NK-92 treated with Interleukin-12 subunit alpha and Interleukin-12 subunit beta, amount 100 ng/mL, for 24 hours (cell line): ENCODE measurements around the gene STH.
"Not testable (repeated sequence)": the region's sequence is repeated elsewhere in the genome, so short reads cannot be mapped to it uniquely, and the experiment has no call there.

Experiments
- DNase-seq: peaks from one replicate; lab custom pipeline; 2025; lab: John Stamatoyannopoulos, UW

STH gene

DNA sequence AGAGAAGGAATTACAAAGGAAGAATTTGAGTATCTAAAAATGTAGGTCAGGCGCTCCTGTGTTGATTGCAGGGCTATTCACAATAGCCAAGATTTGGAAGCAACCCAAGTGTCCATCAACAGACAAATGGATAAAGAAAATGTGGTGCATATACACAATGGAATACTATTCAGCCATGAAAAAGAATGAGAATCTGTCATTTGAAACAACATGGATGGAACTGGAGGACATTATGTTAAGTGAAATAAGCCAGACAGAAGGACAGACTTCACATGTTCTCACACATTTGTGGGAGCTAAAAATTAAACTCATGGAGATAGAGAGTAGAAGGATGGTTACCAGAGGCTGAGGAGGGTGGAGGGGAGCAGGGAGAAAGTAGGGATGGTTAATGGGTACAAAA lies 7.0 kb downstream of the STH start:
- DNase-seq: not testable (repeated sequence)

DNA sequence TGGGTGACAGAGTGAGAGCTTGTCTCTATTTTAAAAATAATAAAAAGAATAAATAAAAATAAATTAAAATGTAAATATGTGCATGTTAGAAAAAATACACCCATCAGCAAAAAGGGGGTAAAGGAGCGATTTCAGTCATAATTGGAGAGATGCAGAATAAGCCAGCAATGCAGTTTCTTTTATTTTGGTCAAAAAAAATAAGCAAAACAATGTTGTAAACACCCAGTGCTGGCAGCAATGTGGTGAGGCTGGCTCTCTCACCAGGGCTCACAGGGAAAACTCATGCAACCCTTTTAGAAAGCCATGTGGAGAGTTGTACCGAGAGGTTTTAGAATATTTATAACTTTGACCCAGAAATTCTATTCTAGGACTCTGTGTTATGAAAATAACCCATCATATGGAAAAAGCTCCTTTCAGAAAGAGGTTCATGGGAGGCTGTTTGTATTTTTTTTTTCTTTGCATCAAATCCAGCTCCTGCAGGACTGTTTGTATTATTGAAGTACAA lies 8.5 kb downstream of the STH start:
- no peak for DNase-seq

GRCh38 chr17:46008591-46008990 lies 9.5 kb downstream of the STH start:
- no peak for DNase-seq

DNA sequence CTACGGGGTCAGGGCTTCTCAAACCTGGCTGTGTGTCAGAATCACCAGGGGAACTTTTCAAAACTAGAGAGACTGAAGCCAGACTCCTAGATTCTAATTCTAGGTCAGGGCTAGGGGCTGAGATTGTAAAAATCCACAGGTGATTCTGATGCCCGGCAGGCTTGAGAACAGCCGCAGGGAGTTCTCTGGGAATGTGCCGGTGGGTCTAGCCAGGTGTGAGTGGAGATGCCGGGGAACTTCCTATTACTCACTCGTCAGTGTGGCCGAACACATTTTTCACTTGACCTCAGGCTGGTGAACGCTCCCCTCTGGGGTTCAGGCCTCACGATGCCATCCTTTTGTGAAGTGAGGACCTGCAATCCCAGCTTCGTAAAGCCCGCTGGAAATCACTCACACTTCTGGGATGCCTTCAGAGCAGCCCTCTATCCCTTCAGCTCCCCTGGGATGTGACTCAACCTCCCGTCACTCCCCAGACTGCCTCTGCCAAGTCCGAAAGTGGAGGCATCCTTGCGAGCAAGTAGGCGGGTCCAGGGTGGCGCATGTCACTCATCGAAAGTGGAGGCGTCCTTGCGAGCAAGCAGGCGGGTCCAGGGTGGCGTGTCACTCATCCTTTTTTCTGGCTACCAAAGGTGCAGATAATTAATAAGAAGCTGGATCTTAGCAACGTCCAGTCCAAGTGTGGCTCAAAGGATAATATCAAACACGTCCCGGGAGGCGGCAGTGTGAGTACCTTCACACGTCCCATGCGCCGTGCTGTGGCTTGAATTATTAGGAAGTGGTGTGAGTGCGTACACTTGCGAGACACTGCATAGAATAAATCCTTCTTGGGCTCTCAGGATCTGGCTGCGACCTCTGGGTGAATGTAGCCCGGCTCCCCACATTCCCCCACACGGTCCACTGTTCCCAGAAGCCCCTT lies 10.9 kb downstream of the STH start:
- DNase-seq: no peak

- DNase-seq: no peak
These were observed 11.6 kb downstream of the STH start for GRCh38 chr17:46010597-46011186.

- no peak for DNase-seq
These were observed 12.9 kb downstream of the STH start for GRCh38 chr17:46011711-46012505.

GRCh38 chr17:46012506-46013079 lies 13.5 kb downstream of the STH start:
- DNase-seq: no peak

DNA sequence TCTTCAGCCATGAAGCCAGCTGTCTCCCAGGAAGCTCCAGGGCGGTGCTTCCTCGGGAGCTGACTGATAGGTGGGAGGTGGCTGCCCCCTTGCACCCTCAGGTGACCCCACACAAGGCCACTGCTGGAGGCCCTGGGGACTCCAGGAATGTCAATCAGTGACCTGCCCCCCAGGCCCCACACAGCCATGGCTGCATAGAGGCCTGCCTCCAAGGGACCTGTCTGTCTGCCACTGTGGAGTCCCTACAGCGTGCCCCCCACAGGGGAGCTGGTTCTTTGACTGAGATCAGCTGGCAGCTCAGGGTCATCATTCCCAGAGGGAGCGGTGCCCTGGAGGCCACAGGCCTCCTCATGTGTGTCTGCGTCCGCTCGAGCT lies 14.1 kb downstream of the STH start:
- DNase-seq: no peak

- DNase-seq: no peak
These were observed 14.6 kb downstream of the STH start for GRCh38 chr17:46013502-46014165.

- DNase-seq: not testable (repeated sequence)
These were observed 20.4 kb downstream of the STH start for GRCh38 chr17:46019408-46019925.

GRCh38 chr17:46020023-46020761 lies 21.1 kb downstream of the STH start:
- peak; percentile 59 for DNase-seq

DNA sequence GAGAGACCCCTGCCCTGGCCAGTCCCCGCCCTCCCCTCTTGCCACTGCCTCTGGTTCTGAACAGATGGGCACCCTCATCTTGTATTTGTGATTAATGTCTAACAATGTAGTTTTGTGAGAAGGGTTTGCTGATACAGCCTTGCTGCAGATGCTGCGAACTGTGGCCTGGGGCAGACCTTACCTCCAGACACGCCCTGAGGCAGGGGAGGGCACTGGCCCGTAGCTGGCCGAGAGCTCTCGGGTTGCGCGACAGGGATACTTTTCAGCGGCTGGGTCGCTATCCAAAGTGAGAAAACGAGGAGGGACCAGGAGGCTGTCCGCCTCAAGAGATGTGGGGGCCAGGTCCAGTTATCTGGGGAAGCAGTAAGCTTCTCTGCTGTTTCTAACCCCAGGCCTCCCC lies 21.9 kb downstream of the STH start:
- no peak for DNase-seq

GRCh38 chr17:46023366-46023765 lies 24.3 kb downstream of the STH start:
- DNase-seq: not testable (repeated sequence)

DNA sequence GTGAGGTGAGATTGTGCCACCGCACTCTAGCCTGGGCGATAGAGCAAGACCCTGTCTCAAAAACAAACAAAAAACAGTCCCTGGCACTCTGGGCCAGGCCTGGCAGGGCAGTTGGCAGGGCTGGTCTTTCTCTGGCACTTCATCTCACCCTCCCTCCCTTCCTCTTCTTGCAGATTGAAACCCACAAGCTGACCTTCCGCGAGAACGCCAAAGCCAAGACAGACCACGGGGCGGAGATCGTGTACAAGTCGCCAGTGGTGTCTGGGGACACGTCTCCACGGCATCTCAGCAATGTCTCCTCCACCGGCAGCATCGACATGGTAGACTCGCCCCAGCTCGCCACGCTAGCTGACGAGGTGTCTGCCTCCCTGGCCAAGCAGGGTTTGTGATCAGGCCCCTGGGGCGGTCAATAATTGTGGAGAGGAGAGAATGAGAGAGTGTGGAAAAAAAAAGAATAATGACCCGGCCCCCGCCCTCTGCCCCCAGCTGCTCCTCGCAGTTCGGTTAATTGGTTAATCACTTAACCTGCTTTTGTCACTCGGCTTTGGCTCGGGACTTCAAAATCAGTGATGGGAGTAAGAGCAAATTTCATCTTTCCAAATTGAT lies 24.8 kb downstream of the STH start:
- no peak for DNase-seq

- DNase-seq: no peak
These were observed 25.5 kb downstream of the STH start for GRCh38 chr17:46024590-46024989.

GRCh38 chr17:46025060-46025459 lies 26.0 kb downstream of the STH start:
- DNase-seq: no peak

GRCh38 chr17:46025510-46026165 lies 26.6 kb downstream of the STH start:
- DNase-seq: no peak

DNA sequence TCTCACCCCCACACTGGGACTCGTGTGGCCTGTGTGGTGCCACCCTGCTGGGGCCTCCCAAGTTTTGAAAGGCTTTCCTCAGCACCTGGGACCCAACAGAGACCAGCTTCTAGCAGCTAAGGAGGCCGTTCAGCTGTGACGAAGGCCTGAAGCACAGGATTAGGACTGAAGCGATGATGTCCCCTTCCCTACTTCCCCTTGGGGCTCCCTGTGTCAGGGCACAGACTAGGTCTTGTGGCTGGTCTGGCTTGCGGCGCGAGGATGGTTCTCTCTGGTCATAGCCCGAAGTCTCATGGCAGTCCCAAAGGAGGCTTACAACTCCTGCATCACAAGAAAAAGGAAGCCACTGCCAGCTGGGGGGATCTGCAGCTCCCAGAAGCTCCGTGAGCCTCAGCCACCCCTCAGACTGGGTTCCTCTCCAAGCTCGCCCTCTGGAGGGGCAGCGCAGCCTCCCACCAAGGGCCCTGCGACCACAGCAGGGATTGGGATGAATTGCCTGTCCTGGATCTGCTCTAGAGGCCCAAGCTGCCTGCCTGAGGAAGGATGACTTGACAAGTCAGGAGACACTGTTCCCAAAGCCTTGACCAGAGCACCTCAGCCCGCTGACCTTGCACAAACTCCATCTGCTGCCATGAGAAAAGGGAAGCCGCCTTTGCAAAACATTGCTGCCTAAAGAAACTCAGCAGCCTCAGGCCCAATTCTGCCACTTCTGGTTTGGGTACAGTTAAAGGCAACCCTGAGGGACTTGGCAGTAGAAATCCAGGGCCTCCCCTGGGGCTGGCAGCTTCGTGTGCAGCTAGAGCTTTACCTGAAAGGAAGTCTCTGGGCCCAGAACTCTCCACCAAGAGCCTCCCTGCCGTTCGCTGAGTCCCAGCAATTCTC lies 27.4 kb downstream of the STH start:
- DNase-seq: no peak
